GM23338 (cell line): ENCODE data around the gene OSBPL6. TPM values are rescaled to one million over a fixed set of nuclear protein-coding genes. Genes with fewer than 3 reads are reported as not detected.

ENCODE experiments used
- ATAC-seq: fragments of 200-7000 bp; cut with Tn5 transposase; 3 replicates; pipeline ENCODE4 v1.9.1; 2020
- DNase-seq: peaks from one replicate; pipeline ENCODE4 v3.0.0-alpha.2; 2015; ENCODE audit warnings: low spot score
- H2AFZ ChIP-seq: fragments of 200-600 bp; sonication (generic); 2 replicates; pipeline ENCODE4 v1.8.0; 2016; ENCODE audit warnings: antibody characterized with exemption, mild to moderate bottlenecking, moderate library complexity
- H3F3A ChIP-seq: fragments of 200-600 bp; sonication (generic); replicated peaks from 2 replicates; pipeline ENCODE4 v1.8.0; 2017; ENCODE audit warnings: antibody characterized with exemption, mixed run types, low read depth
- H3K27ac ChIP-seq: fragments of 200-600 bp; sonication (generic); 2 replicates; pipeline ENCODE4 v1.6.1; 2016; ENCODE audit warnings: low read depth
- H3K27me3 ChIP-seq: fragments of 200-600 bp; sonication (generic); 2 replicates; pipeline ENCODE4 v1.8.0; 2016; ENCODE audit warnings: mild to moderate bottlenecking, mixed run types, moderate library complexity; ENCODE audit not compliant: insufficient read depth
- H3K36me3 ChIP-seq: fragments of 200-600 bp; sonication (generic); 2 replicates; pipeline ENCODE4 v1.8.0; 2016; ENCODE audit warnings: mild to moderate bottlenecking; ENCODE audit not compliant: insufficient read depth
- H3K4me1 ChIP-seq: fragments of 200-600 bp; sonication (generic); 2 replicates; pipeline ENCODE4 v1.8.0; 2016; ENCODE audit warnings: mild to moderate bottlenecking, moderate library complexity; ENCODE audit not compliant: insufficient read depth
- H3K4me2 ChIP-seq: fragments of 200-600 bp; sonication (generic); 2 replicates; pipeline ENCODE4 v1.7.1; 2017; ENCODE audit warnings: mixed run types
- H3K4me3 ChIP-seq: fragments of 200-600 bp; sonication (generic); 2 replicates; pipeline ENCODE4 v1.6.1; 2016; ENCODE audit warnings: mixed run types
- H3K79me2 ChIP-seq: fragments of 200-600 bp; sonication (generic); replicated peaks from 2 replicates; pipeline ENCODE4 v1.8.0; 2017; ENCODE audit warnings: mild to moderate bottlenecking; ENCODE audit not compliant: insufficient read depth
- H3K9me2 ChIP-seq: fragments of 200-600 bp; sonication (generic); 2 replicates; pipeline ENCODE4 v1.8.0; 2017; ENCODE audit not compliant: insufficient read depth
- H4K20me1 ChIP-seq: fragments of 200-600 bp; sonication (generic); replicated peaks from 2 replicates; pipeline ENCODE4 v1.8.0; 2017; ENCODE audit warnings: mild to moderate bottlenecking; ENCODE audit not compliant: insufficient read depth
- H3K27ac Mint-ChIP-seq: 2 replicates; pipeline ENCODE4 v1.8.0; 2020; ENCODE audit warnings: inconsistent platforms, mild to moderate bottlenecking, moderate library complexity, mixed read lengths
- H3K27me3 Mint-ChIP-seq: 3 replicates; pipeline ENCODE4 v1.8.0; 2022; ENCODE audit warnings: low read depth, mild to moderate bottlenecking, moderate library complexity, mixed read lengths, inconsistent platforms; ENCODE audit not compliant: insufficient read depth, poor library complexity
- H3K36me3 Mint-ChIP-seq: 3 replicates; pipeline ENCODE4 v1.8.0; 2021; ENCODE audit warnings: low read depth, mild to moderate bottlenecking, inconsistent platforms, moderate library complexity, mixed read lengths
- H3K4me1 Mint-ChIP-seq: 3 replicates; pipeline ENCODE4 v1.8.0; 2020; ENCODE audit warnings: mild to moderate bottlenecking, inconsistent platforms, mixed read lengths
- H3K4me3 Mint-ChIP-seq: 3 replicates; pipeline ENCODE4 v1.8.0; 2021; ENCODE audit warnings: moderate library complexity, mild to moderate bottlenecking, inconsistent platforms, mixed read lengths
- H3K9me3 Mint-ChIP-seq: 3 replicates; pipeline ENCODE4 v1.8.0; 2020; ENCODE audit warnings: moderate library complexity, mild to moderate bottlenecking, inconsistent platforms, mixed read lengths
- EZH2phosphoT487 ChIP-seq: fragments of 200-600 bp; sonication (generic); IDR thresholded peaks from one replicate; pipeline ENCODE4 v1.8.1; 2018; ENCODE audit warnings: antibody characterized with exemption; ENCODE audit not compliant: unreplicated experiment
- JUNB ChIP-seq: IDR thresholded peaks from one replicate; pipeline ENCODE4 v1.6.1; 2016; ENCODE audit warnings: antibody characterized with exemption; ENCODE audit not compliant: unreplicated experiment
- NANOG ChIP-seq: IDR thresholded peaks from 2 replicates; pipeline ENCODE4 v1.6.1; 2016; ENCODE audit warnings: antibody characterized with exemption, borderline replicate concordance
- POLR2AphosphoS5 ChIP-seq: IDR thresholded peaks from 2 replicates; pipeline ENCODE4 v1.6.1; 2016; ENCODE audit warnings: antibody characterized with exemption, low read depth
- ZNF331 ChIP-seq: fragments of 250-450 bp; sonication (Bioruptor Pico); IDR thresholded peaks from 2 replicates; pipeline ENCODE4 v1.5.0; 2020; ENCODE audit warnings: low read depth, mild to moderate bottlenecking, moderate library complexity
- polyA plus RNA-seq: library from polyadenylated mRNA; unstranded; fragments of >200 nt; fragmentation: Nextera tagmentation; extraction: Ambion mirVana; gene quantifications from 2 replicates; pipeline ENCODE4 v1.2.1, GENCODE V29; 2016
- total RNA-seq: library from RNA; depleted of rRNA; stranded (reverse); fragments of >200 nt; shearing (Covaris generic); gene quantifications from 2 replicates; pipeline ENCODE4 v1.2.3, GENCODE V29; 2014
- TF ChIP-seq, protein P1 (sequence below): fragments of 250-450 bp; sonication (Bioruptor Pico); IDR thresholded peaks from 2 replicates; pipeline ENCODE4 v1.5.0; 2020; ENCODE audit warnings: mild to moderate bottlenecking, moderate library complexity
- TF ChIP-seq, protein P2 (sequence below): IDR thresholded peaks from 2 replicates; pipeline ENCODE4 v1.6.1; 2016; ENCODE audit warnings: antibody characterized with exemption

The OSBPL6 gene
- total and polyA plus RNA-seq, 2 experiments from 2014 or later, result 6.0 to 8.5 TPM

DNA sequence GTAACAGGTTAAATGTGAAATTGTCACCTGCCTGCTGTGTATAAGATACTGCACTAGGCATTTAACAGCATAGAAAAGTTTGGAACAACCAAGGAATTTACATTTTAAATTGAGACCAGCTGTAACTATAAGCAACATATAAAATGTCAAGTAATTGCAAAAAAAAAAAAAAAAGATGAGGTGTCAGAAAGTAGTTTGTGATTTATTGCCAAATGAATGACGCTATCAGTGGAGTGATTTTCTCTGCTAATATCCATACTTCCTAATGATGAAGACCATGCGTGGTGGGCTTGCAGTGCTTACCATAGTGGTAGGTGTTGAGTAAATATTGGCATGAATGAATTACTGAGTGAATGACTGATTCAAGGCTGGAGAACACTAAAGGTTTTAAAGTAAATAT, 73.3 kb downstream of the OSBPL6 start (continued):
- TF ChIP-seq, protein P1, sequence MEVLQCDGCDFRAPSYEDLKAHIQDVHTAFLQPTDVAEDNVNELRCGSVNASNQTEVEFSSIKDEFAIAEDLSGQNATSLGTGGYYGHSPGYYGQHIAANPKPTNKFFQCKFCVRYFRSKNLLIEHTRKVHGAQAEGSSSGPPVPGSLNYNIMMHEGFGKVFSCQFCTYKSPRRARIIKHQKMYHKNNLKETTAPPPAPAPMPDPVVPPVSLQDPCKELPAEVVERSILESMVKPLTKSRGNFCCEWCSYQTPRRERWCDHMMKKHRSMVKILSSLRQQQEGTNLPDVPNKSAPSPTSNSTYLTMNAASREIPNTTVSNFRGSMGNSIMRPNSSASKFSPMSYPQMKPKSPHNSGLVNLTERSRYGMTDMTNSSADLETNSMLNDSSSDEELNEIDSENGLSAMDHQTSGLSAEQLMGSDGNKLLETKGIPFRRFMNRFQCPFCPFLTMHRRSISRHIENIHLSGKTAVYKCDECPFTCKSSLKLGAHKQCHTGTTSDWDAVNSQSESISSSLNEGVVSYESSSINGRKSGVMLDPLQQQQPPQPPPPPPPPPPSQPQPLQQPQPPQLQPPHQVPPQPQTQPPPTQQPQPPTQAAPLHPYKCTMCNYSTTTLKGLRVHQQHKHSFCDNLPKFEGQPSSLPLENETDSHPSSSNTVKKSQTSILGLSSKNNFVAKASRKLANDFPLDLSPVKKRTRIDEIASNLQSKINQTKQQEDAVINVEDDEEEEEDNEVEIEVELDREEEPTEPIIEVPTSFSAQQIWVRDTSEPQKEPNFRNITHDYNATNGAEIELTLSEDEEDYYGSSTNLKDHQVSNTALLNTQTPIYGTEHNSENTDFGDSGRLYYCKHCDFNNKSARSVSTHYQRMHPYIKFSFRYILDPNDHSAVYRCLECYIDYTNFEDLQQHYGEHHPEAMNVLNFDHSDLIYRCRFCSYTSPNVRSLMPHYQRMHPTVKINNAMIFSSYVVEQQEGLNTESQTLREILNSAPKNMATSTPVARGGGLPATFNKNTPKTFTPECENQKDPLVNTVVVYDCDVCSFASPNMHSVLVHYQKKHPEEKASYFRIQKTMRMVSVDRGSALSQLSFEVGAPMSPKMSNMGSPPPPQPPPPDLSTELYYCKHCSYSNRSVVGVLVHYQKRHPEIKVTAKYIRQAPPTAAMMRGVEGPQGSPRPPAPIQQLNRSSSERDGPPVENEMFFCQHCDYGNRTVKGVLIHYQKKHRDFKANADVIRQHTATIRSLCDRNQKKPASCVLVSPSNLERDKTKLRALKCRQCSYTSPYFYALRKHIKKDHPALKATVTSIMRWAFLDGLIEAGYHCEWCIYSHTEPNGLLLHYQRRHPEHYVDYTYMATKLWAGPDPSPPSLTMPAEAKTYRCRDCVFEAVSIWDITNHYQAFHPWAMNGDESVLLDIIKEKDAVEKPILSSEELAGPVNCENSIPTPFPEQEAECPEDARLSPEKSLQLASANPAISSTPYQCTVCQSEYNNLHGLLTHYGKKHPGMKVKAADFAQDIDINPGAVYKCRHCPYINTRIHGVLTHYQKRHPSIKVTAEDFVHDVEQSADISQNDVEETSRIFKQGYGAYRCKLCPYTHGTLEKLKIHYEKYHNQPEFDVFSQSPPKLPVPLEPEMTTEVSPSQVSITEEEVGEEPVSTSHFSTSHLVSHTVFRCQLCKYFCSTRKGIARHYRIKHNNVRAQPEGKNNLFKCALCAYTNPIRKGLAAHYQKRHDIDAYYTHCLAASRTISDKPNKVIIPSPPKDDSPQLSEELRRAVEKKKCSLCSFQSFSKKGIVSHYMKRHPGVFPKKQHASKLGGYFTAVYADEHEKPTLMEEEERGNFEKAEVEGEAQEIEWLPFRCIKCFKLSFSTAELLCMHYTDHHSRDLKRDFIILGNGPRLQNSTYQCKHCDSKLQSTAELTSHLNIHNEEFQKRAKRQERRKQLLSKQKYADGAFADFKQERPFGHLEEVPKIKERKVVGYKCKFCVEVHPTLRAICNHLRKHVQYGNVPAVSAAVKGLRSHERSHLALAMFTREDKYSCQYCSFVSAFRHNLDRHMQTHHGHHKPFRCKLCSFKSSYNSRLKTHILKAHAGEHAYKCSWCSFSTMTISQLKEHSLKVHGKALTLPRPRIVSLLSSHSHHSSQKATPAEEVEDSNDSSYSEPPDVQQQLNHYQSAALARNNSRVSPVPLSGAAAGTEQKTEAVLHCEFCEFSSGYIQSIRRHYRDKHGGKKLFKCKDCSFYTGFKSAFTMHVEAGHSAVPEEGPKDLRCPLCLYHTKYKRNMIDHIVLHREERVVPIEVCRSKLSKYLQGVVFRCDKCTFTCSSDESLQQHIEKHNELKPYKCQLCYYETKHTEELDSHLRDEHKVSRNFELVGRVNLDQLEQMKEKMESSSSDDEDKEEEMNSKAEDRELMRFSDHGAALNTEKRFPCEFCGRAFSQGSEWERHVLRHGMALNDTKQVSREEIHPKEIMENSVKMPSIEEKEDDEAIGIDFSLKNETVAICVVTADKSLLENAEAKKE (CRISPR knock-in tag), result no peak
- no peak for TF ChIP-seq POLR2AphosphoS5
- no peak for TF ChIP-seq JUNB
- TF ChIP-seq NANOG, result no peak
- TF ChIP-seq, protein P2, sequence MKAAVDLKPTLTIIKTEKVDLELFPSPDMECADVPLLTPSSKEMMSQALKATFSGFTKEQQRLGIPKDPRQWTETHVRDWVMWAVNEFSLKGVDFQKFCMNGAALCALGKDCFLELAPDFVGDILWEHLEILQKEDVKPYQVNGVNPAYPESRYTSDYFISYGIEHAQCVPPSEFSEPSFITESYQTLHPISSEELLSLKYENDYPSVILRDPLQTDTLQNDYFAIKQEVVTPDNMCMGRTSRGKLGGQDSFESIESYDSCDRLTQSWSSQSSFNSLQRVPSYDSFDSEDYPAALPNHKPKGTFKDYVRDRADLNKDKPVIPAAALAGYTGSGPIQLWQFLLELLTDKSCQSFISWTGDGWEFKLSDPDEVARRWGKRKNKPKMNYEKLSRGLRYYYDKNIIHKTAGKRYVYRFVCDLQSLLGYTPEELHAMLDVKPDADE, result no peak

DNA sequence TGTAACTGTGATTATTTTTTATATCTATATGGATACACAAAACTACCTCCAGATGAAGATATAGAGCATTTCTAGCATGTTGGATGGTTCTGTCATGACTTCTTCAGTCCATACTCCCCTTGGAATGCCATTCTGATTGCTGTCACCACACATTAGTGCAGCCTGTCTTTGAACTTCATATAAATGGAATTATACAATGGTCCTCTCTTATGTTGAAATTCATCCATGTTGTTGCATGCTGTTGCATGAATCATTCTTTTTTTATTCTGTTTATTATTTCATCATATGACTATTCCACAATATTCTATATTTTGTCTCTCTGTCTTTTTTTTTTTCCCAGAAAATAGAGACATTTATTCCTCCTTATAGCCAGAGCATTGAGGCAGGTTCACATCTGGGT, 74.1 kb downstream of the OSBPL6 start:
- H3K79me2 ChIP-seq, result no peaks in the 10 kb centered on the region
- H3K27me3 ChIP-seq, result no peaks in the 10 kb centered on the region
- no peak overlapping the region for H3K4me2 ChIP-seq
- no peak overlapping the region for H2AFZ ChIP-seq
- ATAC-seq, result no peak
- H3K27me3 Mint-ChIP-seq, result no peaks in the 10 kb centered on the region
- H3K4me3 Mint-ChIP-seq, result no peak overlapping the region
- no peaks in the 10 kb centered on the region for H3K9me2 ChIP-seq
- peaks cover 36% of the 10 kb centered on the region for H3K4me1 ChIP-seq
- H3K27ac ChIP-seq, result no peak overlapping the region
- no peak overlapping the region for H3K4me3 ChIP-seq
- no peaks in the 10 kb centered on the region for H3K36me3 Mint-ChIP-seq
- H3K27ac Mint-ChIP-seq, result no peak overlapping the region
- no peaks in the 10 kb centered on the region for H3K36me3 ChIP-seq
- no peaks in the 10 kb centered on the region for H4K20me1 ChIP-seq
- TF ChIP-seq JUNB (no peak), EZH2phosphoT487 (no peak), POLR2AphosphoS5 (no peak), ZNF331 (no peak), NANOG (no peak)
- TF ChIP-seq, protein P2, result no peak
- DNase-seq, result no peak
- H3K4me1 Mint-ChIP-seq, result peaks cover 28% of the 10 kb centered on the region
- H3K9me3 Mint-ChIP-seq, result no peaks in the 10 kb centered on the region
- H3F3A ChIP-seq, result no peaks in the 10 kb centered on the region; the same call in 1 of the 2 replicates
